Raji (cell line): ENCODE data around the gene KRTAP10-7.
"Not testable (repeated sequence)": the region's sequence is repeated elsewhere in the genome, so short reads cannot be mapped to it uniquely, and the experiment has no call there.

Source experiments
- POLR2A ChIP-seq: IDR thresholded peaks from 2 replicates; pipeline ENCODE4 v1.6.1; 2011; ENCODE audit warnings: low read depth, low read length, control low read depth; ENCODE audit not compliant: insufficient read depth

The KRTAP10-7 gene, protein sequence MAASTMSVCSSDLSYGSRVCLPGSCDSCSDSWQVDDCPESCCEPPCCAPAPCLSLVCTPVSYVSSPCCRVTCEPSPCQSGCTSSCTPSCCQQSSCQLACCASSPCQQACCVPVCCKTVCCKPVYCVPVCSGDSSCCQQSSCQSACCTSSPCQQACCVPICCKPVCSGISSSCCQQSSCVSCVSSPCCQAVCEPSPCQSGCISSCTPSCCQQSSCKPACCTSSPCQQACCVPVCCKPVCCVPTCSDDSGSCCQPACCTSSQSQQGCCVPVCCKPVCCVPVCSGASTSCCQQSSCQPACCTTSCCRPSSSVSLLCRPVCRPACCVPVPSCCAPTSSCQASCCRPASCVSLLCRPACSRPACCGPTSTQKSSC

DNA sequence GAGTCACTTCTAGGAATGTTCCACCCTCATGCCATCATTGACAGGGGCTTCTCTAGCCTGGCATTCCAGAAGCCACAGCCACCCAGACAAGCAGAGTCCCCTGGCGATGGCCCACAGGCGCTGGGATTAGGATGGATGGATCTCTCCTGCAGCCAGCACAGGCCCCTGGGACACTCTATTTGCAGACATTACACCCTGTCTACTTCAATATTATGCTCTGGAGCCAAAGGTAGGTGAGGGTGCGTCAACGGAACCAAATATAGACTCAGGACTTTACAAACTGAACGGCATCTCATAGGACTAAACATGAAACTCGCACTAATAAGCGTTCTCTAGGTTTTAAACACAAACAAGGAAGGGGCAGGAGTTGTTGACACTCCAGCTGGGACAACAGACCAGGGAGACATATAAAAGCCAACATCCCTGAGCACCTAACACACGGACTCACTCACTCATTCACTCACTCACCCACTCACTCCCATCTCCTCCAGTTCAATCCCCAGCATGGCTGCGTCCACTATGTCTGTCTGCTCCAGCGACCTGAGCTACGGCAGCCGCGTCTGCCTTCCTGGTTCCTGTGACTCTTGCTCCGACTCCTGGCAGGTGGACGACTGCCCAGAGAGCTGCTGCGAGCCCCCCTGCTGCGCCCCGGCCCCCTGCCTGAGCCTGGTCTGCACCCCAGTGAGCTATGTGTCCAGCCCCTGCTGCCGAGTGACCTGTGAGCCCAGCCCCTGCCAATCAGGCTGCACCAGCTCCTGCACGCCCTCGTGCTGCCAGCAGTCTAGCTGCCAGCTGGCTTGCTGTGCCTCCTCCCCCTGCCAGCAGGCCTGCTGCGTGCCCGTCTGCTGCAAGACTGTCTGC lies at the start of gene KRTAP10-7:
TSS of gene KRTAP10-7 (plus strand) at position 480 of the 861 bp plus-strand sequence. CDS start at position 505, 25 bp downstream.
- TF ChIP-seq POLR2A, result not testable (repeated sequence)

DNA sequence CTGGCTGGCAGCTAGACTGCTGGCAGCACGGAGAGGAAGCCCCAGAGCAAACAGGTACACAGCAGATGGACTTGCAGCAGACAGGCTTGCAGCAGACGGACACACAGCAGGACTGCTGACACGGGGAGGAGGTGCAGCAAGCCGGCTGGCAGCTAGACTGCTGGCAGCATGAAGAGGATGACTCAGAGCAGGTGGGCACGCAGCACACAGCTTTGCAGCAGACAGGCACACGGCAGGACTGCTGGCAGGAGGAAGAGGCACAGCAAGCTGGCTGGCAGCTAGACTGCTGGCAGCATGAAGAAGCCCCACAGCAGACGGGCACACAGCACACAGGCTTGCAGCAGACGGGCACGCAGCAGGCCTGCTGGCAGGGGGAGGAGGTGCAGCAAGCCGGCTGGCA lies 49.6 kb upstream of the KRTAP10-7 start:
- TF ChIP-seq POLR2A, result no peak

DNA sequence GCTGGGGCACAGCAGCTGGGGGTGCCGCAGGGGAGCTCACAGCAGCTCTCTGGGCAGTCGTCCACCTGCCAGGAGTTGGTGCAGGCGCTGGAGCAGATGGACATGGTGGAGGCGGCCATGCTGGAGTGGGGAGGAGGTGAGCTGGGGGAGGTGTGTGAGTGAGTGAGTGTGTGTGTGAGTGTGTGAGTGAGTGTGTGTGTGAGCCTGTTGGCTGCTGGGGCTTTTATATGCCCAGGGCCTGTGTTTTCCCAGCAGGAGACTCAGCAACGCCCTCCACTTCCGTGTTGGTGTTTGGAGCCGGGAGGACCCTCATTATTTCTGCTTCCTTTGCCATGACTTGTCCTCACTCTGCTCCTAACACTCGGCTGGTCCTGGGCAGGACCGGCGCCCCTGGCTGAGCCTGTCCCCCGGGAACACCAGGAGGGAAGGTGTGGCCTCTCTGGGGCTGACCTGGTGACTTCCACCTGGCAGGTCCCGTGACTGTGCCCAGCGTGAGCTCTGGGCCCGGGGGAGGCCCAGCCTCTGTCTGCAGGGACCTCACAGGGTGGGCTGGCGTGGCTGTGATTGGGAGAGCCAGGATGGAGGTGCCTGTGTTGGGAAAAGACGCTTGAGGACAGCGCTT lies 48.9 kb upstream of the KRTAP10-7 start, which contains the start of gene KRTAP10-2:
TSS of gene KRTAP10-2 (minus strand) at position 166 of the 622 bp plus-strand sequence. CDS start at position 119, 47 bp downstream.
- TF ChIP-seq POLR2A, result no peak

DNA sequence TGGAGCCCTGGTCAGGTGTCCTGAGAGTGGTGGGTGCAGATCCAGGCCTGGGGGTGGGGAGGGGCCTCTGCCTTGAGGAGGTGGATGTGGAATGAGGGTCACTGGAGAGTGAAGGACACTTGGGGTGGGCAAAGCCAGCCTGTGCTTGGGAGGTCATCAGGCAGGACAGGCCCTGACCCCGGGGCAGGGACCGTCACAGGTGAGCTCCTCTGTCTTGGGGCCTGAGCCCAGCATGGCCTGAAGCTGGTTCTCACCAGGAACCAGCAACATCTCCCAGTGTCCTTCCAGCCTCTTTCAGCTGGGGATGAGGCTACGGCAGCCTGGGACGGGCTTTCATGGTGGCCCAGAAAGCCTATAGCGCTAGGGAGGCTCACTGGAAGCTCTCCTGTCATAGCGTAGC lies 48.3 kb upstream of the KRTAP10-7 start:
- no peak for TF ChIP-seq POLR2A

DNA sequence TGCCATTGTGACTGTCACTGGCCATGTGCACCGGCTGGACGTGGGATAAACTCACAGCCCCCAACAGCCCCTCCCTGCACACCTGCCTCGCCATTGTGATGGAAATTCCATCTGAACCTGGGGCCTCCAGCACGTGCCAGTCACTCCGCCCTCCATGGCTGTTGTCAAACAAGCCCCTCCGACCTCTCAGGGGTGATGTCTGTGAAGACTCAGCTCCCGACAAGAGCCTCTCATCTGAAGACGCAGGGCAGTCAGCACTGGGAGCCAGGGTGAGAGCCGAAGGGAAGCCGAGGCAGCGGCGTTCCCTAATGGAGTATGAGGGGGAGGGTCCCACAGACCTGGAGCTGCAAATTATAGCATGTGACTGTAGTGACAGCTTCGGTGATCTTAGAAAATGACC lies 47.7 kb upstream of the KRTAP10-7 start:
- TF ChIP-seq POLR2A, result no peak

DNA sequence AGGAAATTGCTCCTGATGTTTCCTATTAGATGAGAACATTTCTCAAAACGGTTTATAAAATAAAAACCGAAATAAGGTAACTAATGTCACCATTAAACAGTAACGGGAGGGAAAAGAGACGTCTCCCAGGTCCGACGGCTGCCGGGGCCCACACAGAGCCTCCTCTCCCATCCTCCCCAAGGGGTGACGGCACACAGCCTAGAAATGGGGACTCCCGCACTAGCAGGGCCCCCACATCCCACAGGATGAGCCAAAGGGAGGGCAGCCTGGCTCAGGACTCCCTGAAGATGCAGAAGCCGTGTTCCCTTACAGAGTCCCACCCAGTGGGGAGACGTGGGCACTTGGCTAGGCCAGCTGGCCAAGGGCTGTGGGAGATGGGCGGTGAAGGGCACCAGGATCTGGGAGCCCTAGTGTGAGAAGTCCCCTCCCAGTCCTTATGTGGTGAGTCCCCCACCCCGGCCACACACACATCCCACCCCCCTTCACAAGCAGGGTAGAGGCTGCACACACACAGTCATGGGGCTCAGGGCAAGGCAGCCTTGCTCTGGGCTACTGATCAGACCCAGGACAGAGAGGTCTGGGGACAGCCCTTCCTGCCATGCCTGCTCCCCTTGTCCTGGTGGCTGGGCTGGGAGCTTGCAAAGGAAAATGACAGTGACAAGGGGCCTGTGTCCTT lies 45.1 kb upstream of the KRTAP10-7 start:
- no peak for TF ChIP-seq POLR2A

DNA sequence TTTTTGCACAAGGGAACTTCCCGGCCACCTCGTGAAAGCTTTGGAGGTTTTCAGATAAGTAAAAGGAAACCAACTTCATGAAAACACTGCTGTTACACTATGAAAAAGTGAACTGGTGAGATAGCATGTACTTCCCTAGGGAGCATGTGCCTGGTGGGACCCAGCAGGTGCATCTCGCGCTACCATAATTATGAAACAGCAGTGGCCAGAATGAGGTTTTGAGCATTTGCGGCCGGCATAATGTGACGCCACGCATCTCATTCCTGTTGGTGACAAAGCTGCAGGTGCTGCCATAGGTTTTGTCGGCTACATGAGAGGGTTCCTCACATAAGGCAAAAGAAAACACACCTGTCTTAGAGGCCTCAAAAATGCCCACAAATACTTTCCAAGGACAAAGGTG lies 43.5 kb upstream of the KRTAP10-7 start:
- no peak for TF ChIP-seq POLR2A

DNA sequence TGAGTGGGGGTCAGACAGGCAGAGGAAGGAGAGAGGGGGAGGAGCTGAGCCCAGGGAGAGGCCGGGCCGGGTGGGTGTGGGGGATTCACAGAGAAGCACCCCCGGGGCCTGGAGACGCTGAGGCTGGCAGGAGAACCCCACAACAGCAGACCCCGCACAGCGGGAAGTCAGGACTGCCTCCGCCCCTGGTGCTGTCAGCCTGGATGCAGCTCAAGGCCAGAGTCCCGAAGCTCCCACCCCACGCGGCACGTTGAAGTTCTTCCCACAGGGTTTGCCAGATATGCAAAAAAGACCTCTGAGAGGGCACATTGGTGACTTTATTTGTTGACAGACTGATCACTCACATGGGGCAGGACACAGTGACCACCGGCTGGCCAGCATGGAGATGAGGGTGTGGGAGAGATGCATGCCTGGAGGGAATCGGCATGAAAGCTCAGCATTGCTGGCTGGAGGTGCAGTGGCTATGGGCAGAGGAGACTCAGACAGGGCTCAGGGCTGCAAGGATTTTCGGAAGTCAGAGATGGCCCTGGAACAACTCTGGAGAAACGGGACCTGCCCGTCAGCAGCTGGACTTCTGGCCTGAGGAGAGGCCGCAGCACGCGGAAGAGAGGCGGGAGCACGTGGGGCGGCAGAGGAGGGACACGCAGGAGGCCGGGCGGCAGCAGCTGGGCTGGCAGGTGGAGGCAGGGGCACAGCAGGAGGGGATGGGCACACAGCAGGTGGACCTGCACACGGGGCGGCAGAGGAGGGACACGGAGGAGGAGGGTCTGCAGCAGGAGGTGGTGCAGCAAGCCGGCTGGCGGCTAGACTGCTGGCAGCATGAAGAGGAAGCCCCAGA lies 42.7 kb upstream of the KRTAP10-7 start:
- TF ChIP-seq POLR2A, result no peak

DNA sequence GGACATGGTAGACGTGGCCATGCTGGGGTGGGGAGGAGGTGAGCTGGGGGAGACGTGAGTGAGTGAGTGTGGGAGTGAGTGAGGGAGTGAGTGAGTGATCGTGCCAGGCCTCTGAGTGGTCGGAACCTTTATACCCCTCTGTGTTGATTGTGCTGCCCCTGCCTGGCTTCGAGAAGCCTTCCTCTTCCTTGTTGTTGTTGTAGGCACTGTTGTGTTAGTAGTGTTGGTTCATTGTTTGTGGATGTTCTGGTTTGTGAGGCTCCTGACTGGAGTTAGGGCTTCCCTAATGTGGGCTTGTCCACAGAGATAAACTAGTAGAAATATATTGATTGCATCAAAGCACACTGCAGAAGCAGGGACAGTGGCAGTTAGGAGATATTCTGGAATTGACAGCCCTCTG lies 41.7 kb upstream of the KRTAP10-7 start, which contains the start of gene KRTAP10-3:
TSS of gene KRTAP10-3 (minus strand) at position 101 of the 400 bp plus-strand sequence. CDS start at position 21, 80 bp downstream.
- no peak for TF ChIP-seq POLR2A

DNA sequence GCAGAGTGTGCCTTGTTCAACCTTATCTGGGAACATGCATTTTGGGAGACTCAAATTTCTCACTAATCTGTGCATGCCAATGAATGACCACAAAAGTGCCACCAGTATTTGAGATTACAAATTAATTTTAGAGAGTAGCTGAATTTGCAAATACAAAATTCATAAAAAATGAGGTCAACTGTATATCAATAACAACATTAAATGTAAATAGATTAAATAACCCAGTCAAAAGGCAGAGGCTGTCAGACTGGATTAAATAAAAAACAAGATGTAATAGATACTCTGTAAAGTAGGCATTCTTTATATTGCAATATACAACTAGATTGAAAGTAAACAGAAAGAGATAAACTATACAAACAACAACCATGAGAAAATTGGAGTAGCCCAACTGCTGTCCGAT lies 36.3 kb upstream of the KRTAP10-7 start:
- no peak for TF ChIP-seq POLR2A

DNA sequence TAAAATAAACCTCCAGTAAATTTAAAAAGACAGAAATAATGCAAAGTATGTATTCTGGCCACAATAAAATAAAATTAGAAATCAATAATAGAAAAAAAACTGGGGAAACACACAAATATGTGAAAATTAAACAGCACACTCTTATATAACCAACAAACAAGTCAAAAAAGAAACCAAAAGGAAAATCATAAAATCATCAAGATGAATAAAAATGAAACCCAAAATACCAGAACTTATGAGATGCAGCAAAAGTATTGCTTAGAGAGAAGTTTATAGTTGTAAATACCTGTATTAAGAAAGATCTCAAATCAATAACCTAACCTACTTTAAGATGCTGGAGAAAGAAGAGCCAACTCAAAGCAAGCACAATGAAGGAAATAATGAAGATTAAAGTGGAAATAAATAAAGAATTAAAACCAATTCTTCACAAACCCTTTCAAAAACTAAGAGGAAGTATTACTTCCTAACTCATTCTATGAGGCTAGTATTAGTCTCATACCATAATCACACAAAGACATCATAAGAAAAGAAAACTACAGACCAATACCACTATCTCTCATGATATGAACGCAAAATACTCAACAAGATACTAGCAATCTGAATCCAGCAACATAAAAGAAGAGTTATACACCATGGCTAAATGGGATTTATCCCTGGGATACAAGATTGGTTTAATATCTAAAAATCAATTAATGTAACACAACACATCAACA lies 35.4 kb upstream of the KRTAP10-7 start:
- no peak for TF ChIP-seq POLR2A

DNA sequence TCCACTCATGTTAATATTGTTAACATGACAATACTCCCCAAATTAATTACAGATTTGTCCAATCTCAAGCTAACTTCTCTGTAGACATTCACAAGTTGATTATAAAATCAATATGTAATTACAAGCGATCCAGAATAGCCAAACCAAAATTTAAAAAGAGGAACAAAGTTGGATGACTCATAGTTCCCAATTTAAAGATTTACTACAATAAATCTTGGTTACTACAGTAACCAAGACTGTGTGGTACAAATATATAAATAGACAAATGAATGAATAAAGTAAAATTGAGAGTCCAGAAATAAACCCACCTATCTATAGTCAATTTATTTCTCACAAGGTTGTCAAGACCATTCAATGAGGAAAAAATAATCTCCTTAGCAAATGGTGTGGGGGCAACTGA lies 34.0 kb upstream of the KRTAP10-7 start:
- no peak for TF ChIP-seq POLR2A

DNA sequence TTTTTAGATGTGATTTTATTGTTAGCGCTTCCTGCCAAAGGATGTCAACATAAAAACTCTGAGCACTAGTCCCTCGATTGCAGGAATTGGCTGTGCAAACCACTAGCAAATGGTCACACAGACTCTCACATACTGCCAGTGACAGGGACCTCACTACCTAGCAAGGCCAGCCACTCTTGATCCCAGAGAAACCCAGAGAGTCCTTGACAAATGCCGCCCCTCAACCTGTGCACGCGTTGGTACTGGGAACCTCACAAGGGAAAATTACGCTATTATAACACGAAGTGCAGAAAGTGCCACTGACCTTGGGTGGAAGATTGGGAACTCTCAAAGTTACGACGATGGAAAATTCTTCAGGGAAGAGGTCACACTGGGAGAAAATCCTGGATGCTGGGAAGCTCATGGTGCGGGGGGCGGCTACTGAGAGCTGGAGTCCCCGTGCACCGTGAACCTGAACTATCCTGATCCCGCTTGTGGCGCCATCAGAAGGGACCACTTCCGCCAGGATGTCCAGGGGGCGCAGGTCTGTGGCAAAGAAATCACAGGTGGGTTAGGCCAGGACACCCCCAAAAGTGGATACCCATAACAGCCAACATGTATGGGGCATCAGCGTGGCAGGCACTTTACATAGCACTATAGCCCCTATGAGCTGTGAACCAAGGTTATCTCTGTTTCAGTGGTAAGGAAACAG lies 32.8 kb upstream of the KRTAP10-7 start:
- no peak for TF ChIP-seq POLR2A

DNA sequence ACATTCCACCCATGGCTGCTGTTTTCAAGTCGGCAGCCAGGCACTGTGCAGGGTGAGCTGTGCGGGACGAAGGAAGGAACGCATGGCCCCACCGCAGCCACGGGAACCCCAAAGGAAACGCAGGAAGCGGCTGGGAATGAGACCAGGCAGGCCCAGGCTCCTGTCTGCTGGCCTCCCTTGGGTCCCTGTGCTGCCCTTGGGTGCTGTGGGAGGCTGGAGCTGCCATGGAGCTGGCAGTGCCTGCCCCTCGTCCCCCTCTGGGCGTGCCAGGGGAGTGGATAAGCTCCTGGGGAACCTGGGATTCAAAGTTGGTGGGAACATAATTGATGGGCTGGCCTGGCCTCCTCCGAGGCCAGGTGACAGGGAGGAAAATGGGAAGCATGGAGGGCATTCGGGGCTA lies 32.1 kb upstream of the KRTAP10-7 start:
- no peak for TF ChIP-seq POLR2A
